GM12878 (cell line): ENCODE results near the gene PCDHGA7. TPM values are rescaled to one million over a fixed set of nuclear protein-coding genes. Genes with fewer than 3 reads are reported as not detected.

ENCODE experiments used
- ATAC-seq: fragments of 200-7000 bp; cut with Tn5 transposase; 3 replicates; pipeline ENCODE4 v1.9.1; 2020; ENCODE audit warnings: mild to moderate bottlenecking, moderate library complexity
- BruUV-seq: library from RNA; stranded (reverse); fragments of 400-500 nt; replicated peaks from 2 replicates; lab custom pipeline; 2021; lab: Mats Ljungman, UMichigan
- CTCF ChIA-PET: fragments of 300-600 bp; sonication (Branson Sonifier 250); formaldehyde crosslinking; extraction: SDS; loops from one replicate; lab custom pipeline; 2021; ENCODE audit warnings: inconsistent platforms; lab: Yijun Ruan, JAX
- POLR2A ChIA-PET: fragments of 350-600 bp; formaldehyde crosslinking; extraction: SDS; loops from one replicate; lab custom pipeline; 2021; ENCODE audit warnings: inconsistent platforms; lab: Charles Lee
- RAD21 ChIA-PET: fragments of 300-600 bp; sonication (Branson Sonifier 250); formaldehyde crosslinking; loops from one replicate; lab custom pipeline; 2023; ENCODE audit warnings: antibody characterized with exemption; ENCODE audit not compliant: unreplicated experiment; lab: Charles Lee
- SMC1A ChIA-PET: fragments of 300-600 bp; sonication (Branson Sonifier 250); formaldehyde crosslinking; loops from one replicate; lab custom pipeline; 2023; ENCODE audit not compliant: unreplicated experiment, uncharacterized antibody; lab: Charles Lee
- DNase-seq: peaks from one replicate; pipeline ENCODE4 v3.0.0-alpha.2; 2011; ENCODE audit warnings: low read depth, low spot score
- FAIRE-seq: peaks from 3 replicates; lab custom pipeline; 2011; peaks lifted over from hg19 to GRCh38; lab: Jason Lieb, UNC
- H2AFZ ChIP-seq: 2 replicates; pipeline ENCODE4 v1.6.0; 2011; ENCODE audit warnings: low read depth, low read length, control low read depth; ENCODE audit not compliant: control insufficient read depth
- H3K27ac ChIP-seq: 2 replicates; pipeline ENCODE4 v1.5.1; 2011; ENCODE audit warnings: control low read depth; ENCODE audit not compliant: control insufficient read depth, insufficient read depth
- H3K27me3 ChIP-seq, 2 experiments: replicated peaks in 1 of 2; 2 replicates each; pipeline versions ENCODE4 v1.6.0 to v1.6.1; 2011; ENCODE audit warnings: low read length in 1 of 2; ENCODE audit not compliant: control insufficient read depth in 2 of 2, insufficient read depth in 2 of 2
- H3K36me3 ChIP-seq, 2 experiments: 2 replicates each; pipeline ENCODE4 v1.5.1; 2011; ENCODE audit warnings: low read length in 1 of 2; ENCODE audit not compliant: control insufficient read depth in 2 of 2, insufficient read depth in 2 of 2
- H3K4me1 ChIP-seq: 2 replicates; pipeline ENCODE4 v1.6.1; 2011; ENCODE audit warnings: mild to moderate bottlenecking, low read length, moderate library complexity, mixed read lengths; ENCODE audit not compliant: control insufficient read depth, insufficient read depth
- H3K4me2 ChIP-seq: 2 replicates; pipeline ENCODE4 v1.6.0; 2011; ENCODE audit warnings: control low read depth; ENCODE audit not compliant: control insufficient read depth, insufficient read depth
- H3K4me3 ChIP-seq: fragments of 200-600 bp; sonication (generic); 2 replicates; pipeline ENCODE4 v1.5.1; 2016
- H3K79me2 ChIP-seq: 2 replicates; pipeline ENCODE4 v1.6.0; 2011; ENCODE audit warnings: low read length; ENCODE audit not compliant: control insufficient read depth, insufficient read depth
- H3K9ac ChIP-seq: 2 replicates; pipeline ENCODE4 v1.8.0; 2011; ENCODE audit warnings: low read length, control low read depth, mixed read lengths; ENCODE audit not compliant: control insufficient read depth, insufficient read depth
- H3K9me3 ChIP-seq: replicated peaks from 3 replicates; pipeline ENCODE4 v1.5.1; 2011; ENCODE audit warnings: mild to moderate bottlenecking, low read length; ENCODE audit not compliant: control insufficient read depth, insufficient read depth
- H4K20me1 ChIP-seq: 2 replicates; pipeline ENCODE4 v1.6.0; 2011; ENCODE audit not compliant: control insufficient read depth, insufficient read depth
- JUND ChIP-seq: IDR thresholded peaks from 2 replicates; pipeline ENCODE4 v1.6.1; 2012; ENCODE audit warnings: low read depth, mild to moderate bottlenecking, low read length, improper control_type of control experiment, moderate library complexity
- RAD21 ChIP-seq: IDR thresholded peaks from 2 replicates; pipeline ENCODE4 v1.6.1; 2011; ENCODE audit warnings: mild to moderate bottlenecking, low read depth, low read length, moderate library complexity; ENCODE audit not compliant: insufficient read depth
- RBBP5 ChIP-seq: fragments of 200-600 bp; sonication (generic); conservative IDR thresholded peaks from 2 replicates; pipeline ENCODE4 v1.6.1; 2016
- WGBS: methylation state at CpG from one replicate; pipeline ENCODE4 v1.1.6; 2016; ENCODE audit warnings: low lambda C conversion rate; ENCODE audit not compliant: insufficient replicate concordance, insufficient coverage; ENCODE audit errors: missing lambda C conversion rate; 5-methylcytosine and 5-hydroxymethylcytosine counted together
- in situ Hi-C: fragments of 300-500 bp; cut with MboI; formaldehyde crosslinking; loops from 9 replicates; pipeline ENCODE4 v1.14.3; 2018; ENCODE audit warnings: mixed read lengths
- intact Hi-C: fragments of 100-400 bp; cut with micrococcal nuclease; formaldehyde crosslinking; loops from one replicate; pipeline ENCODE4 v1.14.2; 2022; ENCODE audit not compliant: unreplicated experiment
- polyA plus RNA-seq, 11 experiments: library from polyadenylated mRNA; depleted of rRNA in 4 of 11; unstranded in 6 of 11; stranded (reverse) in 5 of 11; fragments of >200 nt; fragmentation: Nextera tagmentation in 4 of 11; fragmentation: Illumina TruSeq in 1 of 11; extraction: Ambion mirVana in 4 of 11; extraction: Trizol in 1 of 11; gene quantifications; 1 replicate in 1 of 11; 2 replicates in 10 of 11; pipeline versions ENCODE4 v1.2.1 to v1.2.3, GENCODE V29; 2011 to 2016; ENCODE audit warnings: inconsistent platforms in 2 of 11, missing spikeins in 2 of 11, low read depth in 1 of 11
- total RNA-seq, 4 experiments: library from RNA; depleted of rRNA in 3 of 4; stranded (reverse); fragments of >200 nt in 3 of 4; fragmentation: Illumina TruSeq in 1 of 4; extraction: Trizol in 1 of 4; gene quantifications; 2 replicates each; pipeline versions ENCODE4 v1.2.1 to v1.2.3, GENCODE V29; 2013 to 2021
- TF ChIP-seq, protein P1 (sequence below), 3 experiments: IDR thresholded peaks in 2 of 3; conservative IDR thresholded peaks in 1 of 3; 2 replicates each; pipeline ENCODE4 v1.5.1; 2011; ENCODE audit warnings: low read depth in 3 of 3, low read length in 3 of 3, mild to moderate bottlenecking in 3 of 3, control low read depth in 2 of 3, moderate library complexity in 2 of 3, inconsistent platforms in 1 of 3, mixed read lengths in 1 of 3; ENCODE audit not compliant: control insufficient read depth in 2 of 3, insufficient read depth in 1 of 3; ENCODE audit errors: extremely low read depth in 1 of 3

PCDHGA7 gene
- total and polyA plus RNA-seq, 10 of the 15 experiments (the other 5 are each of a cell fraction or from before 2014, with no cell fraction given) = 0.01 to 0.18 (median 0.08) TPM; not detected in 3

DNA sequence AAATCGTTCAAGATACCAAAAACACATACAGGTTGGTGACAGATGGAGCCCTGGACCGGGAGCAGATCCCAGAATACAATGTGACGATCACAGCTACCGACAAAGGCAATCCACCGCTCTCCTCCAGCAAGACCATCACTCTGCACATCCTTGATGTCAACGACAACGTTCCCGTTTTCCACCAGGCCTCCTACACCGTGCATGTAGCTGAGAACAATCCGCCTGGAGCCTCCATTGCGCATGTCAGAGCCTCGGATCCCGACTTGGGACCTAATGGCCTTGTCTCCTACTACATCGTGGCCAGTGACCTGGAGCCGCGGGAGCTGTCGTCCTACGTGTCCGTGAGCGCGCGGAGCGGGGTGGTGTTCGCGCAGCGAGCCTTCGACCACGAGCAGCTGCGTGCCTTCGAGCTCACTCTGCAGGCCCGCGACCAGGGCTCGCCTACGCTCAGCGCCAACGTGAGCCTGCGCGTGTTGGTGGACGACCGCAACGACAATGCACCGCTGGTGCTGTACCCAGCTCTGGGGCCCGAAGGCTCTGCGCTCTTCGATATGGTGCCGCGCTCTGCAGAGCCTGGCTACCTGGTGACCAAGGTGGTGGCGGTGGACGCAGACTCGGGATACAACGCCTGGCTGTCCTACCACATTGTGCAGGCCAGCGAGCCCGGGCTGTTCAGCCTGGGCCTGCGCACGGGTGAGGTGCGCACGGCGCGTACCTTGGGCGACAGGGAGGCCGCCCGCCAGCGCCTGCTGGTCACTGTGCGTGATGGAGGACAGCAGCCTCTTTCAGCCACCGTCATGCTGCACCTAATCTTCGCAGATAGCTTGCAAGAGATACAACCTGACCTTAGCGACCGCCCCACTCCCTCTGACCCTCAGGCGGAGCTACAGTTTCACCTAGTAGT is 10.7 kb upstream of the PCDHGA7 start:
- RAD21 ChIA-PET = interaction anchor here (1.3 to 2.4 kb wide), 2 partner anchors 41 to 192 kb away, joined by 5 to 24 read pairs; partner anchors contain the start of gene PCDHGA10
- no peaks in the 10 kb centered on the region for H3K79me2 ChIP-seq
- POLR2A ChIA-PET = no interaction called here
- FAIRE-seq = no peak
- CTCF ChIA-PET = interaction anchor here (1.7 to 3.2 kb wide), 5 partner anchors 29 to 195 kb away, joined by 4 to 40 read pairs (median 18); partner anchors contain the start of genes PCDHGA10 and TAF7
- no TSS peak for BruUV-seq
- in situ Hi-C loops (no loop called here), intact Hi-C loops (no loop called here)
- H4K20me1 ChIP-seq = no peaks in the 10 kb centered on the region
- no peak overlapping the region for H3K9ac ChIP-seq
- H3K4me3 ChIP-seq = no peak overlapping the region
- no peaks in the 10 kb centered on the region for H3K4me1 ChIP-seq
- no peak for TF ChIP-seq JUND
- SMC1A ChIA-PET = interaction anchor here (2.6 kb wide), 1 partner anchor 192 kb away, joined by 17 read pairs; no protein-coding TSS in a partner anchor
- no peak for DNase-seq
- H3K27ac ChIP-seq = no peak overlapping the region
- 88% methylated on average over 52 of the region's 69 CpGs for WGBS
- H3K4me2 ChIP-seq = no peak overlapping the region
- H3K9me3 ChIP-seq = peaks cover 17% of the 10 kb centered on the region; the same call in 2 of the 3 replicates
- H2AFZ ChIP-seq = no peak overlapping the region
- ATAC-seq = no peak
- H3K27me3 ChIP-seq = no peaks in the 10 kb centered on the region
- H3K36me3 ChIP-seq = no peaks in the 10 kb centered on the region

GRCh38 chr5:141373673-141374317 is 8.7 kb upstream of the PCDHGA7 start, which contains the start of gene PCDHGA6:
TSS of gene PCDHGA6 (plus strand) at chr5:141373891. CDS start at chr5:141374084, 193 bp downstream.
- peak; percentile 51 for TF ChIP-seq RAD21
- TF ChIP-seq, protein P1, sequence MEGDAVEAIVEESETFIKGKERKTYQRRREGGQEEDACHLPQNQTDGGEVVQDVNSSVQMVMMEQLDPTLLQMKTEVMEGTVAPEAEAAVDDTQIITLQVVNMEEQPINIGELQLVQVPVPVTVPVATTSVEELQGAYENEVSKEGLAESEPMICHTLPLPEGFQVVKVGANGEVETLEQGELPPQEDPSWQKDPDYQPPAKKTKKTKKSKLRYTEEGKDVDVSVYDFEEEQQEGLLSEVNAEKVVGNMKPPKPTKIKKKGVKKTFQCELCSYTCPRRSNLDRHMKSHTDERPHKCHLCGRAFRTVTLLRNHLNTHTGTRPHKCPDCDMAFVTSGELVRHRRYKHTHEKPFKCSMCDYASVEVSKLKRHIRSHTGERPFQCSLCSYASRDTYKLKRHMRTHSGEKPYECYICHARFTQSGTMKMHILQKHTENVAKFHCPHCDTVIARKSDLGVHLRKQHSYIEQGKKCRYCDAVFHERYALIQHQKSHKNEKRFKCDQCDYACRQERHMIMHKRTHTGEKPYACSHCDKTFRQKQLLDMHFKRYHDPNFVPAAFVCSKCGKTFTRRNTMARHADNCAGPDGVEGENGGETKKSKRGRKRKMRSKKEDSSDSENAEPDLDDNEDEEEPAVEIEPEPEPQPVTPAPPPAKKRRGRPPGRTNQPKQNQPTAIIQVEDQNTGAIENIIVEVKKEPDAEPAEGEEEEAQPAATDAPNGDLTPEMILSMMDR (IDR thresholded peaks at IDR 0.05 in 2 of 3, conservative IDR thresholded peaks at IDR 0.05 in 1 of 3; ENCODE audit: control insufficient read depth in 2 of 3, extremely low read depth in 1 of 3, insufficient read depth in 1 of 3, low read depth in 3 of 3, low read length in 3 of 3) = peak in 1 of 3 experiments; percentile 32; a peak in 3 of 6 replicates
- TF ChIP-seq RBBP5 = no peak
- no peak for DNase-seq
- no TSS peak for BruUV-seq
- Histone ChIP-seq H4K20me1 (no peaks in the 10 kb centered on the region), H3K9ac (no peak within 1 kb of the TSS), H3K36me3 (no peaks in the 10 kb centered on the region), H3K4me2 (no peak within 1 kb of the TSS), H3K27ac (no peak within 1 kb of the TSS), H2AFZ (no peak within 1 kb of the TSS; the same call in 1 of the 2 replicates), H3K9me3 (peaks cover 17% of the 10 kb centered on the region; the same call in 2 of the 3 replicates), H3K4me1 (no peaks in the 10 kb centered on the region), H3K79me2 (no peaks in the 10 kb centered on the region), H3K4me3 (no peak within 1 kb of the TSS), H3K27me3 (no peaks in the 10 kb centered on the region)
- intact Hi-C loops = no loop called here
- in situ Hi-C loops = no loop called here
- ATAC-seq = no peak
- ChIA-PET POLR2A (no interaction called here), SMC1A (interaction anchor here (0.8 kb wide), 1 partner anchor 23 kb away, joined by 5 read pairs; no protein-coding TSS in a partner anchor), CTCF (interaction anchor here (0.9 to 1.3 kb wide), 3 partner anchors 47 to 190 kb away, joined by 3 to 6 read pairs (median 3); partner anchors contain the start of gene PCDHGA11), RAD21 (no interaction called here)
- no peak for FAIRE-seq
- 79% methylated on average over 26 of the region's 27 CpGs for WGBS
